ENCODE measurements around the gene RPP25L. TPM values are rescaled to one million over a fixed set of nuclear protein-coding genes. Genes with fewer than 3 reads are reported as not detected.

The RPP25L gene
- total RNA-seq, 1 donor from 2014 or later: 17.4 TPM

DNA sequence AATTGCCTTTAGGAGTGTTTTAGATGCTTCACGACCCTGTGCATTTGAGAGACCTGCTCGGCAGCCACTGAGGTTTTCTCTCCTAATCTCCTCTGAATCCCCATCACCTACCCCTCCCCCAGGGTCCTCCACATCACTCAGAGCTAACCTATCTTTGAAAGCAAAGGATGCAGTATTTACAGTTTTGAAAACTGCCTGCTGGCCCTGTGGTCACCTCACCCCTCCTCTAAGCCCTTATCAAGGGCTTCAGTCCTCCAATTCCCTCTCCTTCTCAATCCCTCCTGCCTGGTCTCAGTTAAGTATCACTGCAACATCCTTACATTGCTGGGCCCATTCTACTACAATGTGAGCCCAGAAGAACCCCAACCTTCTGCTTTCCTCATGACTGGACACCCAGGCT, 4.6 kb downstream of the RPP25L start:
- H4K20me1 ChIP-seq (ENCODE audit: low read depth): no peaks in the 10 kb centered on the region

DNA sequence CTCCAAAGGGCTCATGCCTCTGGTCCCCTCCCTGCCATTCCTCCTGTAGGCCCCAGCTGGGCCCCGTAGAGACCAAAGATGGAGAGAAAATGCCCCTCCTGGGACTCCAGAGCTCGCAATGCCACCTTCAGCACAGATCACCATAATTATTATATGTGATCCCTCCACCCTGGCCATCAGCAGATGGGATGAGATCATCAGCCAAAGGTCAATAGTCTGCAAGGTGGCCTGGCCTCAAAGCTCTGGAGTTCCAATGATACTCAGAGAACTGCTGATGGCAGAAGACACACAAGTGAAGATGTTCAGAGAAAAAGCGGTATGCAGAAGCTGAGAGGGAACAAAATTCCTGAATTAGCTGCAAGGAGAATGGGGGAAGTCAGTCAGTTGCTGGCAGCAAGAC, 5.0 kb downstream of the RPP25L start:
- DNase-seq (ENCODE audit: low spot score): no peak
- no peak overlapping the region for H3K27ac ChIP-seq
- Mint-ChIP-seq H3K27ac (no peak overlapping the region), H3K4me1 (peaks cover 29% of the 10 kb centered on the region), H3K9me3 (no peaks in the 10 kb centered on the region), H3K27me3 (ENCODE audit: insufficient read depth, low read depth) (peaks cover 4% of the 10 kb centered on the region), H3K36me3 (no peaks in the 10 kb centered on the region), H3K4me3 (no peak overlapping the region)
- no peaks in the 10 kb centered on the region for H4K20me1 ChIP-seq (ENCODE audit: low read depth)
- H3K4me2 ChIP-seq: no peak overlapping the region
- no peak overlapping the region for H3K4me3 ChIP-seq
- TF ChIP-seq EZH2phosphoT487 (IDR thresholded peaks at IDR 0.05) (no peak), EZH2 (IDR thresholded peaks at IDR 0.05) (no peak)
- TF ChIP-seq, protein P1, sequence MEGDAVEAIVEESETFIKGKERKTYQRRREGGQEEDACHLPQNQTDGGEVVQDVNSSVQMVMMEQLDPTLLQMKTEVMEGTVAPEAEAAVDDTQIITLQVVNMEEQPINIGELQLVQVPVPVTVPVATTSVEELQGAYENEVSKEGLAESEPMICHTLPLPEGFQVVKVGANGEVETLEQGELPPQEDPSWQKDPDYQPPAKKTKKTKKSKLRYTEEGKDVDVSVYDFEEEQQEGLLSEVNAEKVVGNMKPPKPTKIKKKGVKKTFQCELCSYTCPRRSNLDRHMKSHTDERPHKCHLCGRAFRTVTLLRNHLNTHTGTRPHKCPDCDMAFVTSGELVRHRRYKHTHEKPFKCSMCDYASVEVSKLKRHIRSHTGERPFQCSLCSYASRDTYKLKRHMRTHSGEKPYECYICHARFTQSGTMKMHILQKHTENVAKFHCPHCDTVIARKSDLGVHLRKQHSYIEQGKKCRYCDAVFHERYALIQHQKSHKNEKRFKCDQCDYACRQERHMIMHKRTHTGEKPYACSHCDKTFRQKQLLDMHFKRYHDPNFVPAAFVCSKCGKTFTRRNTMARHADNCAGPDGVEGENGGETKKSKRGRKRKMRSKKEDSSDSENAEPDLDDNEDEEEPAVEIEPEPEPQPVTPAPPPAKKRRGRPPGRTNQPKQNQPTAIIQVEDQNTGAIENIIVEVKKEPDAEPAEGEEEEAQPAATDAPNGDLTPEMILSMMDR (IDR thresholded peaks at IDR 0.05): no peak
- no peaks in the 10 kb centered on the region for H3K36me3 ChIP-seq
- H3F3A ChIP-seq (ENCODE audit: low read depth): no peaks in the 10 kb centered on the region
- peaks cover 14% of the 10 kb centered on the region for H3K27me3 ChIP-seq
- peaks cover 8% of the 10 kb centered on the region for H3K4me1 ChIP-seq
- H3K79me2 ChIP-seq (ENCODE audit: low read depth): peaks cover 13% of the 10 kb centered on the region
- H2AFZ ChIP-seq (replicated peaks): no peak overlapping the region
- no peaks in the 10 kb centered on the region for H3K9me3 ChIP-seq (ENCODE audit: low read depth)
- no peak overlapping the region for H3K9ac ChIP-seq

More for the DNA sequence above, 4.6 kb downstream of the RPP25L start:
- peaks cover 5% of the 10 kb centered on the region for H3K27me3 Mint-ChIP-seq (ENCODE audit: insufficient read depth, low read depth)
- Histone ChIP-seq H3K27me3 (peaks cover 14% of the 10 kb centered on the region), H3K9me3 (ENCODE audit: low read depth) (no peaks in the 10 kb centered on the region), H3K27ac (no peak overlapping the region), H3K79me2 (ENCODE audit: low read depth) (peaks cover 13% of the 10 kb centered on the region), H3K4me1 (peaks cover 8% of the 10 kb centered on the region), H3K4me2 (no peak overlapping the region), H3F3A (ENCODE audit: low read depth) (peaks cover 3% of the 10 kb centered on the region), H3K9ac (no peak overlapping the region), H2AFZ (replicated peaks) (no peak overlapping the region), H3K4me3 (no peak overlapping the region), H3K36me3 (no peaks in the 10 kb centered on the region)
- H3K4me3 Mint-ChIP-seq: no peak overlapping the region
- H3K4me1 Mint-ChIP-seq: peaks cover 28% of the 10 kb centered on the region
- no peaks in the 10 kb centered on the region for H3K9me3 Mint-ChIP-seq
- H3K27ac Mint-ChIP-seq: no peak overlapping the region
- TF ChIP-seq, protein P1 (IDR thresholded peaks at IDR 0.05): no peak
- no peak for TF ChIP-seq EZH2phosphoT487 (IDR thresholded peaks at IDR 0.05)
- no peak for TF ChIP-seq EZH2 (IDR thresholded peaks at IDR 0.05)
- H3K36me3 Mint-ChIP-seq: no peaks in the 10 kb centered on the region
- no peak for DNase-seq (ENCODE audit: low spot score)

DNA sequence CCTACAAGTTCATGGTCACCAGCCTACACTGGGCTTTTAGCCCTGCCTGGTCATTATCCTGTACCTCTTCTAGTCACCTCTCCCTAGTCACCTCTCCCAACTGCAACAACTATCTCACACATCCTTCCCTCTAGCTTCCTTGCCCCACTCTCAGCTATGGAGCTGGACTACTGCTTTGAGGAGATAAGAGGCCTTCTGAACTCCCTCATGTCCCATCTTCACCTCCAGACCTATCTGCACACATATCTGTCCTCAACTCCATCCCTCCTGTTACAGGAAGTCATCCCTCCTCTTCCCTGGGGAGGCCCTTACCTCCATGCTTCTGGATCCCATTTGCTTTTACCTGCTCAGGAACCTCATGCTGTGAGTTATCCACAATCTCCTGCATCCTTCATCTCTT, 5.7 kb downstream of the RPP25L start:
- Histone ChIP-seq H3K4me2 (no peak overlapping the region), H3F3A (ENCODE audit: low read depth) (no peaks in the 10 kb centered on the region), H3K9me3 (ENCODE audit: low read depth) (no peaks in the 10 kb centered on the region), H2AFZ (replicated peaks) (no peak overlapping the region), H3K4me3 (no peak overlapping the region), H4K20me1 (ENCODE audit: low read depth) (no peaks in the 10 kb centered on the region), H3K27ac (no peak overlapping the region), H3K27me3 (peaks cover 14% of the 10 kb centered on the region), H3K9ac (no peak overlapping the region), H3K4me1 (peaks cover 6% of the 10 kb centered on the region), H3K79me2 (ENCODE audit: low read depth) (peaks cover 7% of the 10 kb centered on the region), H3K36me3 (no peaks in the 10 kb centered on the region)
- DNase-seq (ENCODE audit: low spot score): no peak
- H3K4me1 Mint-ChIP-seq: peaks cover 30% of the 10 kb centered on the region
- no peaks in the 10 kb centered on the region for H3K36me3 Mint-ChIP-seq
- no peak overlapping the region for H3K27ac Mint-ChIP-seq
- no peaks in the 10 kb centered on the region for H3K9me3 Mint-ChIP-seq
- no peak overlapping the region for H3K4me3 Mint-ChIP-seq
- TF ChIP-seq, protein P1 (IDR thresholded peaks at IDR 0.05): no peak
- TF ChIP-seq EZH2 (IDR thresholded peaks at IDR 0.05): no peak
- no peak for TF ChIP-seq EZH2phosphoT487 (IDR thresholded peaks at IDR 0.05)
- peaks cover 4% of the 10 kb centered on the region for H3K27me3 Mint-ChIP-seq (ENCODE audit: insufficient read depth, low read depth)
